Endothelial cell of umbilical vein (primary cell): ENCODE results near the gene NRG3.

Experiments
- EZH2 ChIP-seq: IDR thresholded peaks from 2 replicates; pipeline ENCODE4 v1.6.1; 2012; ENCODE audit warnings: borderline replicate concordance, low read depth, mild to moderate bottlenecking, moderate library complexity, low read length, inconsistent platforms; ENCODE audit not compliant: severe bottlenecking
- JUN ChIP-seq: IDR thresholded peaks from 2 replicates; pipeline ENCODE4 v1.6.1; 2011; ENCODE audit warnings: borderline replicate concordance, low read depth; ENCODE audit not compliant: insufficient read length, insufficient read depth
- MYC ChIP-seq: IDR thresholded peaks from one replicate; pipeline ENCODE4 v1.6.1; 2011; ENCODE audit warnings: mild to moderate bottlenecking, low read depth, low read length
- POLR2A ChIP-seq: IDR thresholded peaks from 2 replicates; pipeline ENCODE4 v1.6.1; 2012; ENCODE audit warnings: low read depth, mild to moderate bottlenecking, control low read depth, low read length
- POLR2AphosphoS5 ChIP-seq: IDR thresholded peaks from 2 replicates; pipeline ENCODE4 v1.6.1; 2012; ENCODE audit warnings: low read depth, mild to moderate bottlenecking, control low read depth, low read length, moderate library complexity; ENCODE audit not compliant: insufficient read depth
- TF ChIP-seq, protein P1 (sequence below), 2 donors: IDR thresholded peaks; 1 replicate in 1 of 2; 2 replicates in 1 of 2; pipeline ENCODE4 v1.5.1; 2011; ENCODE audit warnings: low read length in 2 of 2, mild to moderate bottlenecking in 2 of 2, moderate library complexity in 2 of 2, control low read depth in 1 of 2, inconsistent platforms in 1 of 2, low read depth in 1 of 2; ENCODE audit not compliant: insufficient read depth in 1 of 2; ENCODE audit errors: extremely low read depth in 1 of 2
- TF ChIP-seq, protein P2 (sequence below): IDR thresholded peaks from 2 replicates; pipeline ENCODE4 v1.6.1; 2011; ENCODE audit not compliant: insufficient read depth, insufficient read length

DNA sequence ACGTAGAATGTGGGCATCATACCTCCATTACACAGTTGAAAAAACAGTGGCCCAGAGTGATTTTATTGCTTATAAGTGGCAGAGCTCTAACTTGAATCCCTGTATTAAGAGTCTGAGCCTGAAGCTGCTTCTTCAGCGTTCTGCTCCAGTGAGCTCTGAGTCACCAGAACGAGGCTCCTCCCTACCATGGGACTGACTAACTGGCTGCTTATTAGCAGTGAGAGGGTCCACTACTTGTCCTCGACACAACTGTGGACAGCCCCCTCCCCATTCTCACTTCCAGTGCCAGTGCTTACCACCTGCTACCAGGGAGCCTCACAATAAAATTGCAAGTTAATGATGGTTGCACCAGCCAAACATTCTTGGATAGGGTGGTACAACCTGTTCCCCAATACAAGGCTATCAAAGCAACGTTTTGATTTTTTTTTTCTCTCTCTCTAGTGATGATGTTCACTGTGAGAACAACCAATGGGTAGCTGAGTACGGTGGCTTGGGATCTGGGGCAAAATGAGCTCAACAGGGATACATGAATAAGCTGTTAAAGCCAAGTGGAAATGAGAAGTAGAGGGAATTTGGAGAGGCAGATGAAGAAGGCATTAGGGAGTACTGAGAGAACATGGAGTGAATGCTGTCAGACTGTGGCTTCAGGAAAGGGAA, 2.7 kb upstream of the NRG3 start:
- no peak for TF ChIP-seq MYC
- no peak for TF ChIP-seq POLR2AphosphoS5
- TF ChIP-seq, protein P1, sequence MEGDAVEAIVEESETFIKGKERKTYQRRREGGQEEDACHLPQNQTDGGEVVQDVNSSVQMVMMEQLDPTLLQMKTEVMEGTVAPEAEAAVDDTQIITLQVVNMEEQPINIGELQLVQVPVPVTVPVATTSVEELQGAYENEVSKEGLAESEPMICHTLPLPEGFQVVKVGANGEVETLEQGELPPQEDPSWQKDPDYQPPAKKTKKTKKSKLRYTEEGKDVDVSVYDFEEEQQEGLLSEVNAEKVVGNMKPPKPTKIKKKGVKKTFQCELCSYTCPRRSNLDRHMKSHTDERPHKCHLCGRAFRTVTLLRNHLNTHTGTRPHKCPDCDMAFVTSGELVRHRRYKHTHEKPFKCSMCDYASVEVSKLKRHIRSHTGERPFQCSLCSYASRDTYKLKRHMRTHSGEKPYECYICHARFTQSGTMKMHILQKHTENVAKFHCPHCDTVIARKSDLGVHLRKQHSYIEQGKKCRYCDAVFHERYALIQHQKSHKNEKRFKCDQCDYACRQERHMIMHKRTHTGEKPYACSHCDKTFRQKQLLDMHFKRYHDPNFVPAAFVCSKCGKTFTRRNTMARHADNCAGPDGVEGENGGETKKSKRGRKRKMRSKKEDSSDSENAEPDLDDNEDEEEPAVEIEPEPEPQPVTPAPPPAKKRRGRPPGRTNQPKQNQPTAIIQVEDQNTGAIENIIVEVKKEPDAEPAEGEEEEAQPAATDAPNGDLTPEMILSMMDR (IDR thresholded peaks at IDR 0.05; ENCODE audit: extremely low read depth in 1 of 2, insufficient read depth in 1 of 2, low read depth in 1 of 2, low read length in 2 of 2), result no peak
- no peak for TF ChIP-seq POLR2A
- TF ChIP-seq EZH2, result no peak
- TF ChIP-seq, protein P2, sequence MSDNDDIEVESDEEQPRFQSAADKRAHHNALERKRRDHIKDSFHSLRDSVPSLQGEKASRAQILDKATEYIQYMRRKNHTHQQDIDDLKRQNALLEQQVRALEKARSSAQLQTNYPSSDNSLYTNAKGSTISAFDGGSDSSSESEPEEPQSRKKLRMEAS, result no peak
- no peak for TF ChIP-seq JUN
